MM.1S (cell line): ENCODE results near the gene GPRIN1.

ENCODE experiments used
- DNase-seq: peaks from one replicate; pipeline ENCODE4 v3.0.0-alpha.2; 2015
- H2AFZ ChIP-seq: fragments of 300-600 bp; sonication (generic); 2 replicates; pipeline ENCODE4 v1.6.0; 2016; ENCODE audit warnings: antibody characterized with exemption, low read length
- H3F3A ChIP-seq: fragments of 300-600 bp; sonication (generic); 2 replicates; pipeline ENCODE4 v1.6.1; 2016; ENCODE audit warnings: mild to moderate bottlenecking, antibody characterized with exemption, low read length, moderate library complexity, mixed read lengths; ENCODE audit not compliant: insufficient read depth
- H3K27ac ChIP-seq: fragments of 300-600 bp; sonication (generic); 2 replicates; pipeline ENCODE4 v1.5.1; 2016; ENCODE audit warnings: mild to moderate bottlenecking, low read length
- H3K27me3 ChIP-seq: fragments of 300-600 bp; sonication (generic); replicated peaks from 2 replicates; pipeline ENCODE4 v1.6.0; 2016; ENCODE audit warnings: low read length; ENCODE audit not compliant: insufficient read depth
- H3K36me3 ChIP-seq: fragments of 300-600 bp; sonication (generic); replicated peaks from 2 replicates; pipeline ENCODE4 v1.6.1; 2016; ENCODE audit warnings: mild to moderate bottlenecking, low read length, mixed read lengths; ENCODE audit not compliant: insufficient read depth
- H3K4me1 ChIP-seq: fragments of 300-600 bp; sonication (generic); 2 replicates; pipeline ENCODE4 v1.6.1; 2016; ENCODE audit warnings: low read length, mixed read lengths
- H3K4me2 ChIP-seq: fragments of 300-600 bp; sonication (generic); 2 replicates; pipeline ENCODE4 v1.6.0; 2016; ENCODE audit warnings: low read depth, low read length
- H3K4me3 ChIP-seq: fragments of 300-600 bp; sonication (generic); 2 replicates; pipeline ENCODE4 v1.5.1; 2016; ENCODE audit warnings: low read length, mixed read lengths
- H3K79me2 ChIP-seq: fragments of 300-600 bp; sonication (generic); 2 replicates; pipeline ENCODE4 v1.6.1; 2016; ENCODE audit warnings: mixed run types, low read length, mixed read lengths
- H3K9ac ChIP-seq: fragments of 300-600 bp; sonication (generic); 2 replicates; pipeline ENCODE4 v1.6.1; 2016; ENCODE audit warnings: low read length, mixed read lengths
- H3K9me2 ChIP-seq: fragments of 300-600 bp; sonication (generic); replicated peaks from 2 replicates; pipeline ENCODE4 v1.6.1; 2016; ENCODE audit warnings: mild to moderate bottlenecking, low read length, mixed read lengths; ENCODE audit not compliant: insufficient read depth
- H3K9me3 ChIP-seq: fragments of 300-600 bp; sonication (generic); replicated peaks from 2 replicates; pipeline ENCODE4 v1.6.1; 2016; ENCODE audit warnings: mild to moderate bottlenecking, low read length, mixed read lengths; ENCODE audit not compliant: insufficient read depth
- H4K20me1 ChIP-seq: fragments of 300-600 bp; sonication (generic); 2 replicates; pipeline ENCODE4 v1.6.1; 2016; ENCODE audit warnings: mild to moderate bottlenecking, low read length, moderate library complexity, mixed read lengths; ENCODE audit not compliant: insufficient read depth
- EZH2 ChIP-seq: fragments of 300-600 bp; sonication (generic); optimal IDR thresholded peaks from 2 replicates; pipeline ENCODE3; 2017; ENCODE audit warnings: low read depth, mild to moderate bottlenecking, antibody characterized with exemption, low read length, mixed read lengths
- EZH2phosphoT487 ChIP-seq: fragments of 300-600 bp; sonication (generic); IDR thresholded peaks from 2 replicates; pipeline ENCODE4 v1.6.1; 2018; ENCODE audit warnings: antibody characterized with exemption, low read length
- TF ChIP-seq, protein P1 (sequence below): fragments of 300-600 bp; sonication (generic); IDR thresholded peaks from 2 replicates; pipeline ENCODE4 v1.5.1; 2016; ENCODE audit warnings: antibody characterized with exemption, low read length, mixed read lengths

GPRIN1 gene

DNA sequence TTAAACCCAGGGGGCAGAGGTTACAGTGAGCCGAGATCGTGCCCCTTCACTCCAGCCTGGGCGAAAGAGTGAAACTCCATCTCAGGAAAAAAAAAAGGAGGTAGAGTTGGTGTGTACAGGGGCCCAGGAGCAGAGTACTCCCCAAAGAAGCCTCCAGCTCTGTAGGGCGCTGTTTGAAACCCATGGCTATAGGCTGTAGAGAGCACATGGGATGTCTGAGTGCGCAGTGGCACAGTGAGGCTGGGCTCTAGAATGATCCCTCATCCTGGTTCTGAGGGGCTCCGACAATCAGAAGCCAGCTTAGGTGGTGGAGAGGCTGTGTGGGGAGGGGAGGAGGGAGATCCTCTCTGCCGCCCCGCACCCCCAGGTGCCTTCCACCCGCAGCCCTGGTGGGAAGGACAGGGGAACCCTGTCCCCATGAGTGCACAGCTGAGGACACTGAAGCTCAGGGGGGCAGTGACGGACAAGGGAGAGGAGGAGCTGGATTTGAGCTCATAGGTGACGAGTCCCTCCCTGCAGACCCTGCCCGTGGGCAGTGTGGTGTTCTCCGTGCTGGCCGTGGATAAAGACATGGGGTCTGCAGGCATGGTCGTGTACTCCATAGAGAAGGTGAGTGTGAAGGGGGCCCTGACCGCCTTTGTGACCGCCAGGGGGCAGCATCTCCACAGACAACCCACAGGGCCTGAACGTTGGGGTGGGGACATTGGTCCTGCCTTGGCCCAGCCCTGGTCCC lies 36.2 kb downstream of the GPRIN1 start:
- no peak overlapping the region for H3K4me3 ChIP-seq
- H2AFZ ChIP-seq: no peak overlapping the region
- H3K27ac ChIP-seq: no peak overlapping the region
- no peaks in the 10 kb centered on the region for H3K36me3 ChIP-seq
- H4K20me1 ChIP-seq: no peaks in the 10 kb centered on the region
- no peaks in the 10 kb centered on the region for H3F3A ChIP-seq
- H3K9me3 ChIP-seq: no peaks in the 10 kb centered on the region
- peaks cover 16% of the 10 kb centered on the region for H3K27me3 ChIP-seq
- H3K9ac ChIP-seq: no peak overlapping the region
- DNase-seq: peak; percentile 50
- TF ChIP-seq, protein P1, sequence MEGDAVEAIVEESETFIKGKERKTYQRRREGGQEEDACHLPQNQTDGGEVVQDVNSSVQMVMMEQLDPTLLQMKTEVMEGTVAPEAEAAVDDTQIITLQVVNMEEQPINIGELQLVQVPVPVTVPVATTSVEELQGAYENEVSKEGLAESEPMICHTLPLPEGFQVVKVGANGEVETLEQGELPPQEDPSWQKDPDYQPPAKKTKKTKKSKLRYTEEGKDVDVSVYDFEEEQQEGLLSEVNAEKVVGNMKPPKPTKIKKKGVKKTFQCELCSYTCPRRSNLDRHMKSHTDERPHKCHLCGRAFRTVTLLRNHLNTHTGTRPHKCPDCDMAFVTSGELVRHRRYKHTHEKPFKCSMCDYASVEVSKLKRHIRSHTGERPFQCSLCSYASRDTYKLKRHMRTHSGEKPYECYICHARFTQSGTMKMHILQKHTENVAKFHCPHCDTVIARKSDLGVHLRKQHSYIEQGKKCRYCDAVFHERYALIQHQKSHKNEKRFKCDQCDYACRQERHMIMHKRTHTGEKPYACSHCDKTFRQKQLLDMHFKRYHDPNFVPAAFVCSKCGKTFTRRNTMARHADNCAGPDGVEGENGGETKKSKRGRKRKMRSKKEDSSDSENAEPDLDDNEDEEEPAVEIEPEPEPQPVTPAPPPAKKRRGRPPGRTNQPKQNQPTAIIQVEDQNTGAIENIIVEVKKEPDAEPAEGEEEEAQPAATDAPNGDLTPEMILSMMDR: peak; percentile 89
- TF ChIP-seq EZH2phosphoT487: no peak
- no peaks in the 10 kb centered on the region for H3K4me1 ChIP-seq
- no peaks in the 10 kb centered on the region for H3K79me2 ChIP-seq
- H3K4me2 ChIP-seq: peak overlapping the region; percentile 9; the same call in 1 of the 2 replicates
- no peaks in the 10 kb centered on the region for H3K9me2 ChIP-seq

DNA sequence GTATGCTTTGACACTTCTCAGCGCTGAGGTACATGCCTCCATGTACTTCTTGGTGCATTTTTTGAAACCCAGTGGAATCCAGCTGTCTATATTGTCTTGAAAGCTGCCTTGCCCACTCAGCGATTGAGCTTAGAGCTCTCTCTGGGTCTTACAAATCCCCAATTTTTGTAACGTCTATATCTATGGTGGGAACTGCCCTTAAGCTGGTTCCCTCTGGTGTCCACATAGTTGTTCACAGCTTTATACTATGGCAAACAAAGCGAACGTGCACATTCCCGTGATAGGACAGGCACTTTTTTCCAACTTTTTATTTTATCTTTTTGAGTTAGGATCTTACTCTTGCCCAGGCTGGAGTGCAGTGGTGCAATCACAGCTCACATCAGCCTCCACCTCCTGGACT lies 39.9 kb downstream of the GPRIN1 start:
- Histone ChIP-seq H3K4me1 (no peaks in the 10 kb centered on the region), H3F3A (no peaks in the 10 kb centered on the region), H3K27me3 (peaks cover 37% of the 10 kb centered on the region), H3K36me3 (no peaks in the 10 kb centered on the region), H3K9ac (no peak overlapping the region), H3K4me2 (no peak overlapping the region), H3K9me3 (no peaks in the 10 kb centered on the region), H2AFZ (no peak overlapping the region), H3K9me2 (no peaks in the 10 kb centered on the region), H3K27ac (no peak overlapping the region), H4K20me1 (no peaks in the 10 kb centered on the region), H3K4me3 (no peak overlapping the region), H3K79me2 (no peaks in the 10 kb centered on the region)
- no peak for DNase-seq
- TF ChIP-seq EZH2phosphoT487: no peak
- TF ChIP-seq, protein P1: 0 out of 2 replicates have a peak, but pooled peaks have one; percentile 4
- no peak for TF ChIP-seq EZH2

DNA sequence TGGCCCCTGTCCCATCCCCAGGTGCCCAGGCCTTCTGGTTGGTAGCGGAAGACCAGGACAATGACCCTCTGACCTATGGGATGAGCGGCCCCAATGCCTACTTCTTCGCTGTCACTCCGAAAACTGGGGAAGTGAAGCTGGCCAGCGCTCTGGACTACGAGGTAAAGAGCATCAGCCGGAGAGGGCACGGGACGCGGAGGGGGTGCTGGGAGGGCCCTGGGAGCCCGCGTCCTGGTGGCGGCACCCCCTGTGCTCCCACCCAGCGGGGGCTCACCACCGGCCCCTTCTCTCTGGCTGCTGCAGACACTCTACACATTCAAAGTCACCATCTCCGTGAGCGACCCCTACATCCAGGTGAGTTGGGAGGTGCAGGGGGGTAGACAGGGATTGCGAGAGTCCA lies 41.3 kb downstream of the GPRIN1 start:
- TF ChIP-seq, protein P1: no peak
- TF ChIP-seq EZH2phosphoT487 (no peak), EZH2 (no peak)
- H3K4me2 ChIP-seq: no peak overlapping the region
- no peak overlapping the region for H3K27ac ChIP-seq
- no peaks in the 10 kb centered on the region for H3K36me3 ChIP-seq
- DNase-seq: no peak
- H3K27me3 ChIP-seq: peaks cover 37% of the 10 kb centered on the region
- H3K4me3 ChIP-seq: no peak overlapping the region
- H3K9ac ChIP-seq: no peak overlapping the region
- H3K9me2 ChIP-seq: no peaks in the 10 kb centered on the region
- H3F3A ChIP-seq: no peaks in the 10 kb centered on the region
- no peaks in the 10 kb centered on the region for H3K9me3 ChIP-seq
- no peaks in the 10 kb centered on the region for H4K20me1 ChIP-seq
- no peaks in the 10 kb centered on the region for H3K79me2 ChIP-seq
- H2AFZ ChIP-seq: no peak overlapping the region
- no peaks in the 10 kb centered on the region for H3K4me1 ChIP-seq
